Measurements from ENCODE around the gene ADORA2B. TPM values are rescaled to one million over a fixed set of nuclear protein-coding genes. Genes with fewer than 3 reads are reported as not detected.

Gene ADORA2B
- total and polyA plus RNA-seq, 3 experiments from 2014 or later: 0.88 to 1.2 (median 0.95) TPM

DNA sequence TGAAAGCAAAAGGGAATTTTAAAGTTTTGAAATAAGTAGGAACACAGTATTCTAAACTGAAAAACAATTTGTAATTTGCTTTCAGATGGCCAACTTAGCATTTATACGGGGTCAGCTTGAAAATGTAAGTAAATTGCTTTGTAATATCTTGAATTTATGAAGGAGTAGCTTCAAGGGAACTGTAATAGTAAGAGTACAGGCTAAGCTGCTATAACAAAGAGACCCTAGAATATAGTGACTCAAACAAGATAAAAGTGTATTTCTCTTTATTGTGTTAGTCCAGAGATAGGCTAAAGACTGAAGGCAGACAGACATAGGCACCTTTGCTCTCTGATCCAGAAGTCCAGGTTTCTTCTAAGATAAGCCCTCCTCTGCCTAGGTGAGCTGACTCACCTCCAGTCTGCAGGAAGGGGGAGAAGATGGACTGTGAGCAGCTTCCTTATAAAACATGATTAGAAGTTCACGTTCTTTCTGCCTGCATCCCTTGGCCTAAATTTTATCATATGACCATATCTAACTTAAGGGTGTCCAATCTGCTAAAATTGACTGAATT is 57.9 kb downstream of the ADORA2B start:
- Histone ChIP-seq H3K36me3 (ENCODE audit: insufficient read depth, low read length) (peaks cover 46% of the 10 kb centered on the region), H3K4me3 (ENCODE audit: low read length) (no peak overlapping the region), H3K27ac (ENCODE audit: low read depth, low read length) (no peak overlapping the region), H3K4me1 (ENCODE audit: insufficient read depth, low read length) (peaks cover 15% of the 10 kb centered on the region), H3K27me3 (ENCODE audit: insufficient read depth, low read length, poor library complexity, severe bottlenecking) (no peaks in the 10 kb centered on the region), H3K9me3 (ENCODE audit: low read length) (no peaks in the 10 kb centered on the region)
- ChIA-PET CTCF (interaction anchor here (1.3 kb wide), 1 partner anchor 9 kb away, joined by 3 read pairs; no protein-coding TSS in a partner anchor), POLR2A (no interaction called here)
- no peaks in the 10 kb centered on the region for H3K9me3 Mint-ChIP-seq
- peaks cover 11 to 84% (median 14%) of the 10 kb centered on the region in 3 donors for H3K36me3 Mint-ChIP-seq
- no peak for DNase-seq
- H3K27me3 Mint-ChIP-seq: no peaks in the 10 kb centered on the region
- peaks cover 38 to 50% (median 47%) of the 10 kb centered on the region in 3 donors for H3K4me1 Mint-ChIP-seq
- H3K27ac Mint-ChIP-seq: peak overlapping the region in 1 of 8 donors; percentile 94
- peak overlapping the region in 1 of 7 donors; percentile 89 for H3K4me3 Mint-ChIP-seq

DNA sequence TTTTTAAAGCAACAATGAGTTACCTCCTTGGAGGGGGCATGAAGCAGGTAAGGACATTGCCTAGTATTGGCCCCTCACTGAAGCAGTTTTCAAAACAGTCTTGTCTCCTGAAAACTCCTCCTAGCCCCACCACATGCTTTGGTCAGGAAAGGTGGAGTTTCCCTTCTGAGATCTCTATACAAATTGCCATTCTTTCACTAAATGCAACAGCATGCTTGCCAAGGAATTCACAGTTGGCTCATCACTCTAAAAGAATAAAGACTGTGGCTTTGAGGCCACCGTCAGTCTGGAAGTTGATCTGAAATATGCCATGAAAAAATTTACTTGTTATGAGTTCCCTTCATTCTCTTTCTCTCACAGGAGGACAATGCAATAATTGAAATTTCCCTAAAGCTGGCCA is 58.9 kb downstream of the ADORA2B start:
- H3K9me3 ChIP-seq (ENCODE audit: low read length): no peaks in the 10 kb centered on the region
- no peak overlapping the region for H3K4me3 ChIP-seq (ENCODE audit: low read length)
- ChIA-PET CTCF (no interaction called here), POLR2A (no interaction called here)
- H3K36me3 ChIP-seq (ENCODE audit: insufficient read depth, low read length): peaks cover 52% of the 10 kb centered on the region
- Mint-ChIP-seq H3K36me3 (peaks cover 14 to 92% (median 20%) of the 10 kb centered on the region in 3 donors), H3K9me3 (no peaks in the 10 kb centered on the region), H3K27me3 (no peaks in the 10 kb centered on the region), H3K27ac (peak overlapping the region in 2 of 8 donors; percentile 36), H3K4me3 (peak overlapping the region in 1 of 7 donors; percentile 28), H3K4me1 (peaks cover 46 to 54% (median 49%) of the 10 kb centered on the region in 3 donors)
- peaks cover 15% of the 10 kb centered on the region for H3K4me1 ChIP-seq (ENCODE audit: insufficient read depth, low read length)
- DNase-seq: no peak
- no peak overlapping the region for H3K27ac ChIP-seq (ENCODE audit: low read depth, low read length)
- H3K27me3 ChIP-seq (ENCODE audit: insufficient read depth, low read length, poor library complexity, severe bottlenecking): no peaks in the 10 kb centered on the region

- POLR2A ChIA-PET: no interaction called here
- H3K9me3 Mint-ChIP-seq: no peaks in the 10 kb centered on the region
- peaks cover 52% of the 10 kb centered on the region for H3K36me3 ChIP-seq (ENCODE audit: insufficient read depth, low read length)
- H3K9me3 ChIP-seq (ENCODE audit: low read length): no peaks in the 10 kb centered on the region
- no peak for DNase-seq
- peaks cover 11% of the 10 kb centered on the region for H3K4me1 ChIP-seq (ENCODE audit: insufficient read depth, low read length)
- CTCF ChIA-PET: no interaction called here
- H3K27ac Mint-ChIP-seq: peak overlapping the region in 2 of 8 donors; percentile 16 to 79
- no peak overlapping the region for H3K4me3 ChIP-seq (ENCODE audit: low read length)
- peaks cover 41 to 44% (median 43%) of the 10 kb centered on the region in 3 donors for H3K4me1 Mint-ChIP-seq
- peaks cover 14 to 89% (median 20%) of the 10 kb centered on the region in 3 donors for H3K36me3 Mint-ChIP-seq
- H3K4me3 Mint-ChIP-seq: no peak overlapping the region
- no peak overlapping the region for H3K27ac ChIP-seq (ENCODE audit: low read depth, low read length)
- H3K27me3 Mint-ChIP-seq: no peaks in the 10 kb centered on the region
- H3K27me3 ChIP-seq (ENCODE audit: insufficient read depth, low read length, poor library complexity, severe bottlenecking): no peaks in the 10 kb centered on the region
Observed at GRCh38 chr17:16005636-16006035, 60.7 kb downstream of the ADORA2B start.

- no peak overlapping the region for H3K4me3 Mint-ChIP-seq
- H3K27me3 ChIP-seq (ENCODE audit: insufficient read depth, low read length, poor library complexity, severe bottlenecking): no peaks in the 10 kb centered on the region
- H3K27ac ChIP-seq (ENCODE audit: low read depth, low read length): no peak overlapping the region
- no peaks in the 10 kb centered on the region for H3K9me3 Mint-ChIP-seq
- no peaks in the 10 kb centered on the region for H3K4me1 ChIP-seq (ENCODE audit: insufficient read depth, low read length)
- peaks cover 43% of the 10 kb centered on the region for H3K36me3 ChIP-seq (ENCODE audit: insufficient read depth, low read length)
- peaks cover 30 to 37% (median 35%) of the 10 kb centered on the region in 3 donors for H3K4me1 Mint-ChIP-seq
- no peak overlapping the region for H3K4me3 ChIP-seq (ENCODE audit: low read length)
- H3K27me3 Mint-ChIP-seq: no peaks in the 10 kb centered on the region
- ChIA-PET CTCF (no interaction called here), POLR2A (no interaction called here)
- no peaks in the 10 kb centered on the region for H3K9me3 ChIP-seq (ENCODE audit: low read length)
- peak overlapping the region in 1 of 8 donors; percentile 32 for H3K27ac Mint-ChIP-seq
- DNase-seq: no peak
- H3K36me3 Mint-ChIP-seq: peaks cover 8 to 87% (median 20%) of the 10 kb centered on the region in 3 donors
Observed at GRCh38 chr17:16007439-16007838, 62.5 kb downstream of the ADORA2B start.

DNA sequence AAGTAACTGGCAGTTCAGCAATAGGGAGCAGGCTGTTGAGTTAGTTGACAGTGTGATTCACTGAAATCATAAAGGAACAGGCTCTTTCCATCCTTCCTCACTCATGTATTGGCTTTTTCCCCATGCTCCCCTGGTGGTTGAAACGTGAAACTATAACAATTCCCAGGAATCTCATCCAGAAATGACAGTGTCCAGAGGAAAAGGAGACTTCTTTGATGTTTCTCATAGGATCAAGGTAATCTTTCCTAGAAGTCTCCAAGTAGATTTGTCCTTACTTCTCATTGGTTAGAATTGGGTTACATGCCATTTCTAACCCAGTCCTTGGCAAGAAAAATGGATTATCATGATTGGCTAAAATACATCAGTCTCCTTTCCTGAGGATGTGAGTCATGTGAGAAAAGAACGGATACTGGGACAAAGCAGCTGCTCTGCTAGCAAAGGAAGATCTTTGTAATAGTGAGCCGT is 69.0 kb downstream of the ADORA2B start:
- Histone ChIP-seq H3K4me3 (ENCODE audit: low read length) (no peak overlapping the region), H3K4me1 (ENCODE audit: insufficient read depth, low read length) (no peaks in the 10 kb centered on the region), H3K27me3 (ENCODE audit: insufficient read depth, low read length, poor library complexity, severe bottlenecking) (no peaks in the 10 kb centered on the region), H3K36me3 (ENCODE audit: insufficient read depth, low read length) (peaks cover 8% of the 10 kb centered on the region), H3K27ac (ENCODE audit: low read depth, low read length) (no peak overlapping the region), H3K9me3 (ENCODE audit: low read length) (no peaks in the 10 kb centered on the region)
- H3K36me3 Mint-ChIP-seq: peaks cover 4 to 72% (median 9%) of the 10 kb centered on the region in 3 donors
- peaks cover 12 to 37% (median 33%) of the 10 kb centered on the region in 3 donors for H3K4me1 Mint-ChIP-seq
- no peak overlapping the region for H3K4me3 Mint-ChIP-seq
- POLR2A ChIA-PET: no interaction called here
- CTCF ChIA-PET: no interaction called here
- H3K9me3 Mint-ChIP-seq: no peaks in the 10 kb centered on the region
- peak overlapping the region in 2 of 8 donors; percentile 17 to 50 for H3K27ac Mint-ChIP-seq
- H3K27me3 Mint-ChIP-seq: no peaks in the 10 kb centered on the region
- no peak for DNase-seq

DNA sequence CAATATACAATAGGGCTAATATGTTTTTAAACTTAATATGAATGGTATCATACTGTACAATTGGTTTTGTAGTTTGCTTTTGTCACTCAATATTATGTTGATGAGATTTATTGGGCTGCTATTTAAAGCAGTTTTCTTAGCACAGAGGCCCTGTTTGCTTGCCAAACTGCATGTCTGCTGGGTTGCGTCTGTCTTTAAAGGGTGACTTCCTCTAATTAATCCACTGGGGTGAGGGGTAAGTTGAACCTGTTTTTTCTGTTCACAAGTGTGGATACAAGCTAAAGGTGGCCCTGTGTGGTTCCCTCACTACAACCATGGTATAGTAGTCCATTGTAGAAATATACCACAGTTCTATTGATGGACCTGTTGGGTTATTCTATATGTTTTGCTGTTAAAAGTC is 74.4 kb downstream of the ADORA2B start:
- Mint-ChIP-seq H3K9me3 (no peaks in the 10 kb centered on the region), H3K4me1 (peaks cover 16 to 35% (median 33%) of the 10 kb centered on the region in 3 donors), H3K27me3 (no peaks in the 10 kb centered on the region), H3K4me3 (no peak overlapping the region), H3K27ac (peak overlapping the region in 3 of 8 donors; percentile 29 to 78 (median 42)), H3K36me3 (peaks cover 9 to 76% (median 10%) of the 10 kb centered on the region in 3 donors)
- Histone ChIP-seq H3K9me3 (ENCODE audit: low read length) (no peaks in the 10 kb centered on the region), H3K4me3 (ENCODE audit: low read length) (no peak overlapping the region), H3K36me3 (ENCODE audit: insufficient read depth, low read length) (peaks cover 14% of the 10 kb centered on the region), H3K27ac (ENCODE audit: low read depth, low read length) (no peak overlapping the region), H3K4me1 (ENCODE audit: insufficient read depth, low read length) (no peaks in the 10 kb centered on the region), H3K27me3 (ENCODE audit: insufficient read depth, low read length, poor library complexity, severe bottlenecking) (no peaks in the 10 kb centered on the region)
- DNase-seq: no peak
- CTCF ChIA-PET: interaction anchor here (1.5 kb wide), 1 partner anchor 20 kb away, joined by 3 read pairs; the partner anchor contains the start of genes TTC19 and ZSWIM7
- POLR2A ChIA-PET: no interaction called here

DNA sequence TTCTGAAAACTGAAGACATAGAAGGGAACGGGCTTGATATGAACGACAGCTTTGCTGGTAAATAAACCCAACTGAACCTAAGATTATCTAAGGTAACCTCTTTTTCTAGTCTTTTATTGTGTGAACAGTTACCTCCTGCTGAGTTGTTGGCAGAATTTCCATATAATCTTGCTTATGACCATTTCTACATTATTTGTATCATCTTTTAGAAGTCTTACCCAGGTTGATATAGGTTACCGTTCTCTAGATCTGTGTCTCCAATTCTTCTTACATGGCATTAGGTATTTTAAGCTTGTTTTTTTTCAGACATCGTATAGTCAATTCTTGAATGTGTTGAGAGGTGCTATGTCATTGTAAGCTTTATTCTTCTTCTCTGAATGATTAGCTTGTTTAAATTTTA is 79.0 kb downstream of the ADORA2B start:
- peaks cover 4 to 89% (median 22%) of the 10 kb centered on the region in 3 donors for H3K36me3 Mint-ChIP-seq
- H3K4me3 ChIP-seq (ENCODE audit: low read length): no peak overlapping the region
- POLR2A ChIA-PET: interaction anchor here (0.6 kb wide), 1 partner anchor 14 kb away, joined by 7 read pairs; no protein-coding TSS in a partner anchor
- peak overlapping the region in 3 of 8 donors; percentile 24 to 49 (median 32) for H3K27ac Mint-ChIP-seq
- H3K9me3 Mint-ChIP-seq: no peaks in the 10 kb centered on the region
- no peaks in the 10 kb centered on the region for H3K9me3 ChIP-seq (ENCODE audit: low read length)
- H3K4me1 Mint-ChIP-seq: peaks cover 24 to 40% (median 31%) of the 10 kb centered on the region in 3 donors
- peaks cover 52% of the 10 kb centered on the region for H3K36me3 ChIP-seq (ENCODE audit: insufficient read depth, low read length)
- H3K4me3 Mint-ChIP-seq: no peak overlapping the region
- H3K27me3 ChIP-seq (ENCODE audit: insufficient read depth, low read length, poor library complexity, severe bottlenecking): no peaks in the 10 kb centered on the region
- no peaks in the 10 kb centered on the region for H3K27me3 Mint-ChIP-seq
- CTCF ChIA-PET: no interaction called here
- DNase-seq: no peak
- peaks cover 9% of the 10 kb centered on the region for H3K4me1 ChIP-seq (ENCODE audit: insufficient read depth, low read length)
- H3K27ac ChIP-seq (ENCODE audit: low read depth, low read length): no peak overlapping the region

- Histone ChIP-seq H3K4me3 (ENCODE audit: low read length) (no peak overlapping the region), H3K27ac (ENCODE audit: low read depth, low read length) (no peak overlapping the region), H3K9me3 (ENCODE audit: low read length) (no peaks in the 10 kb centered on the region), H3K4me1 (ENCODE audit: insufficient read depth, low read length) (peaks cover 9% of the 10 kb centered on the region), H3K27me3 (ENCODE audit: insufficient read depth, low read length, poor library complexity, severe bottlenecking) (no peaks in the 10 kb centered on the region), H3K36me3 (ENCODE audit: insufficient read depth, low read length) (peaks cover 58% of the 10 kb centered on the region)
- Mint-ChIP-seq H3K9me3 (no peaks in the 10 kb centered on the region), H3K27ac (peak overlapping the region in 5 of 8 donors; percentile 9 to 44 (median 18)), H3K36me3 (peaks cover 4 to 90% (median 19%) of the 10 kb centered on the region in 3 donors), H3K27me3 (no peaks in the 10 kb centered on the region), H3K4me3 (no peak overlapping the region), H3K4me1 (peaks cover 21 to 35% (median 29%) of the 10 kb centered on the region in 3 donors)
- ChIA-PET CTCF (no interaction called here), POLR2A (no interaction called here)
- no peak for DNase-seq
Observed at GRCh38 chr17:16025202-16025601, 80.3 kb downstream of the ADORA2B start.
